Neuronal stem cell (in vitro differentiated cells): ENCODE data around the gene ERCC3. TPM values are rescaled to one million over a fixed set of nuclear protein-coding genes. Genes with fewer than 3 reads are reported as not detected.
A peak's percentile ranks its signal among the peaks of the same experiment; 100 is the strongest.

Experiments
- DNase-seq: peaks from one replicate; pipeline ENCODE4 v3.0.0-alpha.2; 2013; ENCODE audit warnings: low spot score
- H2AFZ ChIP-seq: one replicate; pipeline ENCODE4 v1.6.1; 2013; ENCODE audit warnings: mild to moderate bottlenecking, low read length, inconsistent platforms
- H2AK5ac ChIP-seq: 2 replicates; pipeline ENCODE4 v1.6.1; 2013; ENCODE audit warnings: low read depth, mild to moderate bottlenecking, inconsistent platforms, low read length, moderate library complexity, mixed read lengths
- H2BK120ac ChIP-seq: 2 replicates; pipeline ENCODE4 v1.6.1; 2013; ENCODE audit warnings: low read depth, mild to moderate bottlenecking, inconsistent platforms, low read length, moderate library complexity, mixed read lengths
- H2BK12ac ChIP-seq: one replicate; pipeline ENCODE4 v1.6.1; 2013; ENCODE audit warnings: low read length, inconsistent platforms
- H2BK15ac ChIP-seq: 2 replicates; pipeline ENCODE4 v1.6.1; 2013; ENCODE audit warnings: mild to moderate bottlenecking, low read length, inconsistent platforms, mixed read lengths
- H2BK5ac ChIP-seq: one replicate; pipeline ENCODE4 v1.6.1; 2013; ENCODE audit warnings: inconsistent platforms, mild to moderate bottlenecking, low read length, moderate library complexity
- H3K14ac ChIP-seq: one replicate; pipeline ENCODE4 v1.6.1; 2013; ENCODE audit warnings: low read length, inconsistent platforms
- H3K18ac ChIP-seq: 2 replicates; pipeline ENCODE4 v1.6.1; 2013; ENCODE audit warnings: low read length, inconsistent platforms
- H3K23ac ChIP-seq: 2 replicates; pipeline ENCODE4 v1.6.1; 2013; ENCODE audit warnings: low read depth, mild to moderate bottlenecking, mixed read lengths, low read length, inconsistent platforms; ENCODE audit not compliant: poor library complexity
- H3K27ac ChIP-seq: replicated peaks from 3 replicates; pipeline ENCODE4 v1.5.1; 2013; ENCODE audit warnings: low read length, inconsistent platforms
- H3K27me3 ChIP-seq, 3 experiments: 2 replicates each; pipeline ENCODE4 v1.6.1; 2013; ENCODE audit warnings: low read length in 3 of 3, mild to moderate bottlenecking in 2 of 3, inconsistent platforms in 1 of 3, low read depth in 1 of 3, mixed read lengths in 1 of 3, moderate library complexity in 1 of 3; ENCODE audit not compliant: control insufficient read depth in 3 of 3, insufficient read depth in 3 of 3
- H3K36me3 ChIP-seq, 2 donors: replicated peaks in 1 of 2; 2 replicates each; pipeline ENCODE4 v1.6.1; 2013; ENCODE audit warnings: low read length in 2 of 2; ENCODE audit not compliant: control insufficient read depth in 2 of 2, insufficient read depth in 2 of 2
- H3K4ac ChIP-seq: 2 replicates; pipeline ENCODE4 v1.6.1; 2013; ENCODE audit warnings: inconsistent platforms, mild to moderate bottlenecking, low read length, moderate library complexity
- H3K4me1 ChIP-seq, 2 donors: 1 replicate in 1 of 2; 2 replicates in 1 of 2; pipeline ENCODE4 v1.6.1; 2013; ENCODE audit warnings: low read length in 2 of 2, low read depth in 1 of 2; ENCODE audit not compliant: control insufficient read depth in 2 of 2, insufficient read depth in 1 of 2
- H3K4me2 ChIP-seq: one replicate; pipeline ENCODE4 v1.6.1; 2013; ENCODE audit warnings: mild to moderate bottlenecking, low read length, inconsistent platforms; ENCODE audit not compliant: insufficient read depth, poor library complexity, severe bottlenecking
- H3K4me3 ChIP-seq, 2 donors: 2 replicates each; pipeline ENCODE4 v1.5.1; 2013; ENCODE audit warnings: low read length in 2 of 2, mild to moderate bottlenecking in 2 of 2, inconsistent platforms in 1 of 2, moderate library complexity in 1 of 2
- H3K79me1 ChIP-seq: one replicate; pipeline ENCODE4 v1.6.1; 2013; ENCODE audit warnings: low read depth, mild to moderate bottlenecking, inconsistent platforms, low read length, moderate library complexity
- H3K9ac ChIP-seq: one replicate; pipeline ENCODE4 v1.6.1; 2013; ENCODE audit warnings: mild to moderate bottlenecking, low read depth, low read length, inconsistent platforms; ENCODE audit not compliant: poor library complexity
- H3K9me3 ChIP-seq, 2 donors: replicated peaks in 1 of 2; 2 replicates each; pipeline versions ENCODE3 to v1.6.1; 2013; ENCODE audit warnings: low read length in 2 of 2, mild to moderate bottlenecking in 2 of 2, inconsistent platforms in 1 of 2, low read depth in 1 of 2, mixed read lengths in 1 of 2, moderate library complexity in 1 of 2; ENCODE audit not compliant: control insufficient read depth in 2 of 2, insufficient read depth in 1 of 2
- H4K8ac ChIP-seq: one replicate; pipeline ENCODE4 v1.6.1; 2013; ENCODE audit warnings: low read depth, mild to moderate bottlenecking, inconsistent platforms, low read length, moderate library complexity
- H4K91ac ChIP-seq: one replicate; pipeline ENCODE4 v1.6.1; 2013; ENCODE audit warnings: low read length, low read depth, mild to moderate bottlenecking, inconsistent platforms; ENCODE audit not compliant: poor library complexity
- WGBS, 2 donors: extraction: QIAGEN DNeasy Blood & Tissue Kit; methylation state at CpG; one replicate each; pipeline ENCODE4 v1.1.7; 2013; ENCODE audit warnings: missing lambda C conversion rate in 2 of 2, mixed read lengths in 1 of 2; ENCODE audit not compliant: insufficient read length in 2 of 2, insufficient replicate concordance in 1 of 2; ENCODE audit errors: extremely low coverage in 2 of 2; 5-methylcytosine and 5-hydroxymethylcytosine counted together
- polyA plus RNA-seq, 2 experiments: library from polyadenylated mRNA; stranded (reverse); fragments of 200-250 nt; gene quantifications; one replicate each; pipeline ENCODE4 v1.2.3, GENCODE V29; 2013

Gene ERCC3
- polyA plus RNA-seq (2013, experiment 1 of 2): 36.8 TPM
- 34.5 TPM for polyA plus RNA-seq (2013, experiment 2 of 2)

DNA sequence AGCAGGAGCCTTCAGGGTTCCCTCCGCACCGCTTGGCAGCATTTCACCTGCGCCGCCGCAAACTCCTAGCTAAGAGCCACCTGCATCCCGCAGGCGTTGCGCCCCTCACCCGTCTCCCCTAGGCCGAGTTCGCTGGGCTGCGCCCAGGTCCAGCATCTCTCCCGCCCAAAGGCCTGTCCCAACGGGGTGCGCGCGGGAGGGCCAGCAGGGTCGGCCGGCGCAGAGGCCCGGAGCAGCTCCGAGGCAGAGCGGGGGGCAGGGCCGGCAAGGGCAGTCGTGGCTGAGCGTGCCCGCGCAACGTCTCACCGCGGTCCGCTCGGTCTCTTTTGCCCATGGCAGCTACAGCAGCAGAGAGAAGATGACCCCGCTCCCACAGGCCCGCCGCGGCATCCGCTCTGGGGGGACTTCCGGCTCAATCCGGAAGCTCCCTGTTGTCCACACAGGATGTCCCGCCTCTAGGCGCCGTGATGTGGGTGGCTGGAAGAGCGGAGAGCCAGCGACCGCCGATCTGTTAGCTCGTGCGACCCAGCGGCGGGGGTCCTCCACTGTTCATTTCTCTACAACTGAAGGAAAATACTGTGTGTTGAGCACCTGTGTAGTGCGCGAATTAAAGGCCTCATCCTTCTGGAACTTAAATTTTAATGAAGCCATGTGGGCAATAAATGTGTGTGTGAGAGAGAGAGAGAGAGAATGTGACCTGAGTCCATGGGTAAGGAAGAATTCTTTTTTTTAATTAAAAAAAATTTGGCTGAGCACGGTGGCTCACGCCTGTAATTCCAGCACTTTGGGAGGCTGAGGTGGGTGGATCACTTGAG lies at the start of gene ERCC3:
ERCC3 (minus strand) TSS at position 397 of the 815 bp plus-strand sequence; CDS start at position 334, 63 bp downstream.
- Histone ChIP-seq H3K4me1 (peaks cover 4 to 5% of the 10 kb centered on the region in 2 donors), H3K4ac (peak within 1 kb of the TSS; percentile 47), H2BK15ac (no peak within 1 kb of the TSS), H2AK5ac (peak within 1 kb of the TSS; percentile 86), H4K8ac (peak within 1 kb of the TSS; percentile 98), H3K14ac (peak within 1 kb of the TSS; percentile 96), H2BK5ac (peak within 1 kb of the TSS; percentile 85), H3K9me3 (no peaks in the 10 kb centered on the region), H3K9ac (peak within 1 kb of the TSS; percentile 100), H3K4me3 (peak within 1 kb of the TSS; percentile 95 to 99), H2BK120ac (no peak within 1 kb of the TSS), H3K27me3 (no peaks in the 10 kb centered on the region), H3K79me1 (peaks cover 8% of the 10 kb centered on the region), H3K23ac (peak within 1 kb of the TSS; percentile 90), H3K18ac (peak within 1 kb of the TSS; percentile 98), H3K27ac (peak within 1 kb of the TSS; percentile 78), H2AFZ (peak within 1 kb of the TSS; percentile 99), H3K4me2 (peak within 1 kb of the TSS; percentile 74), H3K36me3 (peaks cover 31 to 45% of the 10 kb centered on the region in 2 donors), H4K91ac (no peak within 1 kb of the TSS), H2BK12ac (no peak within 1 kb of the TSS)
- no CpG with 5 or more reads among the region's 55 CpGs for WGBS, 2 donors
- DNase-seq: peak; percentile 79

DNA sequence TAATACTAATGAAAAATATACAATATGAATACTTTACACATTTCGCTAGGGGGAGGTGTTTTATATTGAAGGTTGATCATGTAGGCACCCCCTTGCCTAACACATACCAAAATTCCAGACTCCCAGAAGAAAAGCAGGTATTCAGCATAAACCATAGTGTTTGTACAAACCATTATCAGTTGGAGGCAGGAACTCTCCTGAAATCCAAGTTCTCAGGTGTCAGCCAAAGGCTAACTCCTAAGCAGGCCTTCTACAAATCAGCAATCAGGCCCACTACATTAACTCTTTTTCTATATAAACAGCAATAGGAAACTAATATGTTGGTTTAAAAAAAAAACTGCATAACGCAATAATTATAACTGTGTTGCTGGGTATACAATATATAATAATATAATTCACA lies 49.3 kb upstream of the ERCC3 start:
- DNase-seq: no peak
- H4K8ac ChIP-seq: no peak overlapping the region
- H2BK15ac ChIP-seq: no peak overlapping the region
- no peak overlapping the region for H3K4me2 ChIP-seq
- no peak overlapping the region for H3K14ac ChIP-seq
- no peak overlapping the region for H3K9ac ChIP-seq
- H4K91ac ChIP-seq: no peak overlapping the region
- H2BK120ac ChIP-seq: no peak overlapping the region
- H3K4me1 ChIP-seq: no peaks in the 10 kb centered on the region
- no peak overlapping the region for H2BK5ac ChIP-seq
- peaks cover 2 to 35% of the 10 kb centered on the region in 2 donors for H3K36me3 ChIP-seq
- H3K23ac ChIP-seq: no peak overlapping the region
- no peak overlapping the region for H2AK5ac ChIP-seq
- H2BK12ac ChIP-seq: no peak overlapping the region
- H3K27ac ChIP-seq: no peak overlapping the region
- no peak overlapping the region for H3K4me3 ChIP-seq
- no peak overlapping the region for H3K18ac ChIP-seq
- H3K79me1 ChIP-seq: no peaks in the 10 kb centered on the region
- no peak overlapping the region for H2AFZ ChIP-seq
- peaks cover 0 to 6% of the 10 kb centered on the region in 2 donors for H3K9me3 ChIP-seq
- no peak overlapping the region for H3K4ac ChIP-seq
- no peaks in the 10 kb centered on the region for H3K27me3 ChIP-seq
- no CpG with 5 or more reads among the region's 2 CpGs for WGBS, 2 donors

GRCh38 chr2:127342101-127342500 lies 48.2 kb upstream of the ERCC3 start:
- no peak for DNase-seq
- no peak overlapping the region for H3K4ac ChIP-seq
- H3K9me3 ChIP-seq: peaks cover 0 to 6% of the 10 kb centered on the region in 2 donors

GRCh38 chr2:127332335-127332734 lies 38.4 kb upstream of the ERCC3 start:
- H3K27ac ChIP-seq: no peak overlapping the region
- no peak overlapping the region for H4K91ac ChIP-seq
- no peaks in the 10 kb centered on the region for H3K9me3 ChIP-seq
- H2BK5ac ChIP-seq: no peak overlapping the region
- H3K27me3 ChIP-seq: no peaks in the 10 kb centered on the region
- no peak overlapping the region for H2BK120ac ChIP-seq
- H3K9ac ChIP-seq: no peak overlapping the region
- no peaks in the 10 kb centered on the region for H3K4me1 ChIP-seq
- no peak overlapping the region for H2AFZ ChIP-seq
- peaks cover 2 to 83% of the 10 kb centered on the region in 2 donors for H3K36me3 ChIP-seq
- DNase-seq: no peak
- H3K4me2 ChIP-seq: no peak overlapping the region
- H3K4me3 ChIP-seq: no peak overlapping the region
- no peak overlapping the region for H3K4ac ChIP-seq
- peaks cover 1% of the 10 kb centered on the region for H3K79me1 ChIP-seq
- no peak overlapping the region for H2BK12ac ChIP-seq
- no peak overlapping the region for H2AK5ac ChIP-seq
- H4K8ac ChIP-seq: no peak overlapping the region
- H3K14ac ChIP-seq: no peak overlapping the region
- H3K18ac ChIP-seq: no peak overlapping the region
- H2BK15ac ChIP-seq: no peak overlapping the region
- no CpG with 5 or more reads among the region's 1 CpG for WGBS, 2 donors
- no peak overlapping the region for H3K23ac ChIP-seq

More at GRCh38 chr2:127342101-127342500, 48.2 kb upstream of the ERCC3 start:
- Histone ChIP-seq H3K23ac (no peak overlapping the region), H3K18ac (no peak overlapping the region), H3K36me3 (peaks cover 2 to 47% of the 10 kb centered on the region in 2 donors), H3K79me1 (no peaks in the 10 kb centered on the region), H4K8ac (no peak overlapping the region), H3K4me3 (no peak overlapping the region), H2AK5ac (no peak overlapping the region), H3K27ac (no peak overlapping the region), H3K4me2 (no peak overlapping the region), H2BK12ac (no peak overlapping the region), H3K27me3 (no peaks in the 10 kb centered on the region), H2BK5ac (no peak overlapping the region), H4K91ac (no peak overlapping the region), H3K9ac (no peak overlapping the region), H3K4me1 (no peaks in the 10 kb centered on the region), H2AFZ (no peak overlapping the region), H2BK120ac (no peak overlapping the region), H3K14ac (no peak overlapping the region), H2BK15ac (no peak overlapping the region)
- WGBS, 2 donors: no CpG with 5 or more reads among the region's 1 CpG
